Glomerular endothelial cell (primary cell): ENCODE measurements around the gene FAM13A. TPM values are rescaled to one million over a fixed set of nuclear protein-coding genes. Genes with fewer than 3 reads are reported as not detected.
"Not testable (repeated sequence)": the region's sequence is repeated elsewhere in the genome, so short reads cannot be mapped to it uniquely, and the experiment has no call there.

Experiments
- DNase-seq: peaks from one replicate; pipeline ENCODE4 v3.0.0-alpha.2; 2011; ENCODE audit warnings: low read depth, low spot score; ENCODE audit errors: extremely low read depth
- total RNA-seq: library from RNA; depleted of rRNA; stranded (reverse); fragments of >200 nt; gene quantifications from 2 replicates; pipeline ENCODE4 v1.2.3, GENCODE V29; 2015

The FAM13A gene
- total RNA-seq, 1 donor from 2014 or later = 7.5 TPM

GRCh38 chr4:88908521-88908920 lies 148.5 kb downstream of the FAM13A start:
- DNase-seq = no peak

DNA sequence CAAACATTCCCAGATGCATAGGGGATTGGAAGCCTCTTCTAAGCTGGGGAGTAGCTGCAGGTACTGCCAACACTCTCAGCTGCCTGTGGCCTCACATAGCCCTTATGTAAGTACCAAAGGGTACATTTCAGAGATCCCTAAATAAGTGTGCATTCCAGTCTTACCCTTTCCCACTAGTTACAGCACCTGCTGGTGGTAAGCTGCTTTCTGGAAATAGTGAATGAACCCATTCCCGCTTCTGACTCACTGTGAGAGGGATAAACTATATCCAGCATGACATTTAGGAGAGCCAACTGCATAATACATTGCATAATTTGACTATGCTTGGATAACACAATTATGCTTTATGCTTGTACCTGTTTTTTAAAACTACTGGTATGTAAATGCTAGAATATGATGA lies 149.0 kb downstream of the FAM13A start:
- DNase-seq = no peak

GRCh38 chr4:88907478-88907877 lies 149.5 kb downstream of the FAM13A start:
- DNase-seq = no peak

DNA sequence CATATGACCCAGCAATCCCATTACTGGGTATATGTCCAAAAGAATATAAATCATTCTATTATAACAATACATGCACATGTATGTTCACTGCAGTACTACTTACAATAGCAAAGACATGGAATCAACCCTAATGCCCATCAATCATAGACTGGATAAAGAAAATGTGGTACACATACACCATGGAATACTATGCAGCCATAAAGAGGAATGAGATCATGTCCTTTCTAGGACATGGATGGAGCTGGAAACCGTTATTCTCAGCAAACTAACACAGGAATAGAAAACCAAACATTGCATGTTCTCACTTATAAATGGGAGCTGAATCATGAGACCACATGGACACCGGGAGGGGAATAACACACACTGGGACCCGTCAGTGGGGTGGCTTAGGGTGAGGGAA lies 152.7 kb downstream of the FAM13A start:
- DNase-seq = not testable (repeated sequence)

- no peak for DNase-seq
Measured at GRCh38 chr4:88900432-88900831, 156.6 kb downstream of the FAM13A start.

DNA sequence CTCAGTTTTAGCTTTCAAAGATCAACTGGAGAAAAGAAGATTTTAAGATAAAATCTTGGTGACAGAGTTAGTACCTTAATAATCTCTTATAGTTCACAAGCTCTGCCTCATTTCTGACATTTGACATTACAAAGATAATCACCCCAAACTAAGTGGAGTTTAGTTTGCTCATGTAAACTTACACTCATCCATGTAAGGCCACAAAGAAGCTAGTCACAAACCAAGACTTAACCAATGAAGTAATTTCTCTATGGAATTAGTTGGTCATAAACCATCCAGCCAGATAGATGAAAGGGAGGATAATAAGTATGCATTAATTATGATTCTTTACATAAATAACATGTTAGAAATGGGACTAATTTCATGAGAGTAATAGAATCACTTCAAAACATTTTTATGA lies 159.2 kb downstream of the FAM13A start:
- no peak for DNase-seq

DNA sequence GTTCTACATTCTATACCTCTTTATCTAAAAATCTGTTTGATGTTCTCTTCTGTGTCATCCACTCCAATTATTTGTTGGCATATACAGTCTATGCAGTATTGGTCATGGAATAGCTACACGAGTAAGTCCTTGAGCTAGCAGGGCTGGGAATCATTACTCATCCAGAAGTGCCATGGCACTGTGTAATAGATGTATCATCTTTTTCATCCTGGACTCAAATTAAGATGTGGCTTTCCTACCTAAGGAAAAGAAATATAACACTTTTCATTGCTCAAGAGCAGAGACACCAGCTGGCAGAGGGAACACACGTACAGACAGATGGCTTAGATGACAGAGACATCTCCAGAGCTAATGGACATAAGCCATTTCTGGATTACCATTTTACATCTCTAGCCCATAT lies 159.8 kb downstream of the FAM13A start:
- DNase-seq = no peak

DNA sequence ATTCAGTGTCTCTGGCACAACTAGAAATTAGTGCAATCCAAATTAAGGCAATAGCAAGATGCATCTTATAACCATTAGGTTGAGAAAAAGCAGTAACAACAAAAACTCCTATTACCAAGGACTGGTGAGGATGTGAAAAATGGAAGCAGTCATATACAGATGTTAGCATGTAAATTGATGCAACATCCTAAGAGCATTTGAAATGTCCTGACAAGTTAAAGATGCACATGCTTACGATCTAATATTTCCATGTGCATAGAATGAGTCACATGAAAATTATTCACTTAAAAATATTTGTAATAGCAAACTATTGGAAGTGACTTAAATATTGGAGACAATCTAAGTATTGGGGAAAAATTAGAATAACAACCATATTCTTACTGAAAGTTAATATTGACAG lies 163.0 kb downstream of the FAM13A start:
- no peak for DNase-seq

GRCh38 chr4:88892646-88893045 lies 164.3 kb downstream of the FAM13A start:
- no peak for DNase-seq

GRCh38 chr4:88891636-88892035 lies 165.3 kb downstream of the FAM13A start:
- DNase-seq = no peak

GRCh38 chr4:88887409-88887808 lies 169.6 kb downstream of the FAM13A start:
- not testable (repeated sequence) for DNase-seq

DNA sequence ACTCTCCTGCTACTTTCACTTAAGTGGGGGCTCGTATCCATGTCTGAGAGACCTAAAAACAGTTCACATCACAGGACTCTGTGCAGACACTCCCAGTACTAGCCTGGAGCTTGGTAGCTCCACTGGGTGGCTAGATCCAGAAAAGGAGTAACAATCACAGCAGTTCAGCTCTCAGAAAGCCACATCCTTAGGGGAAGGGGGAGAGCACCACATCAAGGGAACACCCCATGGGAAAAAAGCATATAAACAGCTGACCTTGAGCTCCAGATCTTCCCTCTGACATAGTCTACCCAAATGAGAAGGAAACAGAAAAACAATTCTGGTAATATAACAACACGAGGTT lies 175.8 kb downstream of the FAM13A start:
- no peak for DNase-seq

GRCh38 chr4:88880501-88881226 lies 176.3 kb downstream of the FAM13A start:
- DNase-seq = no peak

GRCh38 chr4:88879991-88880390 lies 177.0 kb downstream of the FAM13A start:
- no peak for DNase-seq

DNA sequence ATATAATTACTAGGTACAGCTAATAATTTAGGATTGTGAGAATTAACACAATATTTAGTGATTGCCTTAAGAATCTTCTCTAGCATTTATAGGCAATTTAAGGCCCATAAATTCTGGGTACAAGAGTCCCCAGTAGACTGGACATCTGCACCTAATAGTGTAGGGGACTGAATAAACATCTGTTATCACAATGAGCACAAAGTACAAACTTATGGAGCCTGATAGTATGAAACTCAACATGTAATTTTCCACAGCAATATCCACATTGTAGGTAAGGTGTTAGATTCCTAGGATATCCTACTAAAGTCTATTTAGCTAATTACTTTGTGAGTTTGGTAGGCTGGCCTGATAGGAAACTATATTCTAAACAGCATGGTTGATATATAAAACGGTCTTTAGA lies 178.3 kb downstream of the FAM13A start:
- DNase-seq = no peak

GRCh38 chr4:88870428-88870827 lies 186.6 kb downstream of the FAM13A start:
- DNase-seq = no peak

DNA sequence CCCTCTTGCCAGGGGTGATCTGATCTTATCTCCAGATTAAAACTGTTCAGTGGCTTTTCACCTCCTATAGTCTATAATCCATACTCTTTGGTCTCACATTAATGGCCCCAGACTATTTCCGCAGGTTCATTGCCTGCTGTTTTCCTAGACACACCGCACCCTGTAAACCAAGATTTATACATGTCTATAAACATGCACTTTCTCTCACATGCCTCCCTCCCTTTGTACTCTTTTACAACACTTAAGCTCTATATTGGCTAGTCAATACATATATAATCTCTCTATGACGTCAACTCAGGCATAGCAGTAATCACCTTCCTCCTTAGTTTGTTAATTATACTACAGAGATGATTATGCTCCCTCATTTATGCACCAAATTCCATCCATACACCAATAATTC lies 188.5 kb downstream of the FAM13A start:
- DNase-seq = no peak

DNA sequence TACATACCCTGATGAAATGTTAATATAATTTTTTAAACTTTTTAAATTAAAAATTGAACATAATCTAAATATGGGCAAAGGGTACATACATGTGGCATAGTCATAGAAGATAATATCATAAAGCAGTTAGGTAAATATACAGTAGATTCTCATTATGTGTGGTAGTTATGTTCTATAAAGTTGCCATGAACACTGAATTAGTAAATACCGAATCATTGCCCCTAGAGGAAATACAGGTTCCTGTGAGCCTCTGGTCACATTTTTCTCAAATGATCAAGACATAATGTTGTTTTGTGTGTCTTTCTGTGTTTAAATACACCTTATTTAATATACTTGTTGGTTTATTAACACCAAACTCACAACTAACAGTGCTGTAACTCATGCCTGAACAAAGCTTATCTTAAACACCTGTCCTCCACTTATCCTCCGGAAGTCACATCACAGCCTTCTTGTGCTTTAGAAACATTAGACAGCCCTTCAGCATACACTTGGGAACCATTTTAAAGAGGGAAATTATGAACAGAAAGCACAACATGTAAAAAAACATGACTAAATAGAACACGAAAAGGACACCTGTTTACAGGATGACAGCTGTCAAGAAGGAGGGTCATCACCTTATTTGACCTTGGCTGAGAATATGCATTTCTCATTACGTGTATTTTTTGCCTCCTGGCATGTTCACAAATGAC lies 190.0 kb downstream of the FAM13A start:
- peak; percentile 72 for DNase-seq

DNA sequence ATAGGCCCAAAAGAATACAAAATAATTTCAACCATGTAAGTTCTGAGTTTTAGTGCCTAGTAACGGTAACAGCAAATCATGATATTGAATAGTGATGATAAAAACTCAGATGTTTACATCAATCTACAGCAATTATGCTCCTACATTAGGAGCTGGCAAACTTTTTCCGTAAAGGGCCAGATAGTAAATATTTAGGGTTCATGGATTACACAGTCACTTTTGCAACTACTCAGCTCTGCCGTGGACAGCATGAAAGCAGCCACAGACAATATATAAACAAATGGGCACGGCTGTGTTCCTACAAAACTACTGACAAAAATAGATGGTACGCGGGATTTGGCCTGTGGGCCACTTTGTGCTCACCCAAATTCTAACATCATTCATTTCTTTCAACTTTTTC lies 191.5 kb downstream of the FAM13A start:
- DNase-seq = no peak

GRCh38 chr4:88865046-88865445 lies 191.9 kb downstream of the FAM13A start:
- DNase-seq = peak; percentile 54

- no peak for DNase-seq
Measured at GRCh38 chr4:88860586-88860985, 196.4 kb downstream of the FAM13A start.

DNA sequence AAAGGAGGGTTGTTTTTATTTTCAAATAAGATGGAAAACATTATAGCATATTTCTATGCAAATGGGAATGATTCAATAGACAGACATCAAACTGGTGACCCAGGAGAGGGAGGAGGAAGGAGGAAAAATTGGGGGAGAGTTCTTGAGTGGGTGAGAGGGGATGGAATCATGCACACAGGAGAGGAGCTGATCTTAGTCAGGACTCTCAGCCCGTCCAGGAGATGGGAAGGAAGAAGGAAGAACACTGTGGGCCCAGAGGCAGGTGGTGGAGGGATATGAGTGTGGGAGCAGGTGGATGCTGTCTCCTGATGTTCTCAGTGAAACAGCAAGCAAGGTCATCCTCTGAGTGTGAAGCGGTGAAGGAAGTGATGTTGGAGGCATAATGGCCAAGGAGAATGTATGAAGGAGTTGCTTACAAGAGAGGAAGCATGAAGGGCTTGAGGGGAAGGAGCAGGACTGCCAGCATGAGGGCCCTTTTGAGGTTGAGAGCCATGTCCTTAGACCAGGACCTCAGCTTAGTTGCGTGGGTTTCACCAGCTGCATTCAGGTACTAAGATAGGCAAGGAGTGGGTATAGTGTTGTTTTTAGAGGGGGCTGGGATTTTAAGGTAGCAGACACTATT lies 197.7 kb downstream of the FAM13A start:
- no peak for DNase-seq
